HCT116 (cell line): ENCODE measurements around the gene CASK. TPM values are rescaled to one million over a fixed set of nuclear protein-coding genes. Genes with fewer than 3 reads are reported as not detected.

Experiments
- ATAC-seq: fragments of 200-7000 bp; cut with Tn5 transposase; 2 replicates; pipeline ENCODE4 v1.9.1; 2020; ENCODE audit warnings: mild to moderate bottlenecking, moderate library complexity
- BruUV-seq: library from RNA; stranded (reverse); fragments of 400-500 nt; replicated peaks from 2 replicates; lab custom pipeline; 2021; lab: Mats Ljungman, UMichigan
- CTCF ChIA-PET: fragments of 300-600 bp; sonication (Branson Sonifier 250); formaldehyde crosslinking; loops from one replicate; lab custom pipeline; 2021; ENCODE audit warnings: antibody characterized with exemption; lab: Charles Lee
- POLR2A ChIA-PET: fragments of 300-600, 350-600 bp; sonication (Branson Sonifier 250); formaldehyde crosslinking; loops from one replicate; lab custom pipeline; 2021; ENCODE audit warnings: antibody characterized with exemption; lab: Charles Lee
- RAD21 ChIA-PET, 2 experiments: fragments of 300-600 bp; sonication (Branson Sonifier 250); formaldehyde crosslinking; loops; one replicate each; lab custom pipeline; 2023; ENCODE audit warnings: low total read pairs in 2 of 2; ENCODE audit not compliant: uncharacterized antibody in 2 of 2, unreplicated experiment in 2 of 2, low non-redundant PET in 1 of 2; lab: Charles Lee
- DNase-seq: peaks from one replicate; pipeline ENCODE4 v3.0.0-alpha.2; 2010; ENCODE audit warnings: low read depth, low spot score
- H2AFZ ChIP-seq: fragments of 200-600 bp; shearing (Covaris generic), sonication (generic); 2 replicates; pipeline ENCODE4 v1.6.1; 2017; ENCODE audit warnings: low read depth, mixed run types, mixed read lengths, antibody characterized with exemption, low read length; ENCODE audit not compliant: poor library complexity, severe bottlenecking
- H3K27ac ChIP-seq: 2 replicates; pipeline ENCODE4 v1.5.1; 2012; ENCODE audit warnings: low read depth, low read length
- H3K27me3 ChIP-seq: fragments of 200-600 bp; sonication (generic); 2 replicates; pipeline ENCODE4 v1.6.1; 2016; ENCODE audit warnings: mixed run types, low read length, mixed read lengths; ENCODE audit not compliant: insufficient read depth
- H3K36me3 ChIP-seq, 2 experiments: fragments of 200-500 bp in 1 of 2; fragments of 200-600 bp in 1 of 2; sonication (Bioruptor generic) in 1 of 2; sonication (generic) in 1 of 2; 2 replicates each; pipeline versions ENCODE4 v1.5.1 to v1.6.1; 2014 to 2016; ENCODE audit warnings: low read length in 2 of 2, inconsistent platforms in 1 of 2, mixed read lengths in 1 of 2, mixed run types in 1 of 2; ENCODE audit not compliant: insufficient read depth in 2 of 2, control insufficient read depth in 1 of 2
- H3K4me1 ChIP-seq, 2 experiments: fragments of 200-600 bp in 1 of 2; sonication (generic) in 1 of 2; 2 replicates each; pipeline versions ENCODE4 v1.5.1 to v1.6.1; 2012 to 2017; ENCODE audit warnings: low read length in 2 of 2, inconsistent platforms in 1 of 2, mild to moderate bottlenecking in 1 of 2, mixed read lengths in 1 of 2, mixed run types in 1 of 2, moderate library complexity in 1 of 2; ENCODE audit not compliant: insufficient read depth in 2 of 2, control insufficient read depth in 1 of 2
- H3K4me2 ChIP-seq: fragments of 200-600 bp; sonication (generic); 2 replicates; pipeline ENCODE4 v1.6.1; 2017; ENCODE audit warnings: mixed run types, low read length, mixed read lengths
- H3K4me3 ChIP-seq, 2 experiments: fragments of 200-600 bp in 1 of 2; sonication (generic) in 1 of 2; replicated peaks in 1 of 2; 2 replicates each; pipeline ENCODE4 v1.5.1; 2011 to 2016; ENCODE audit warnings: low read length in 2 of 2, control low read depth in 1 of 2, low read depth in 1 of 2, mild to moderate bottlenecking in 1 of 2, mixed read lengths in 1 of 2, mixed run types in 1 of 2
- H3K79me2 ChIP-seq: fragments of 200-600 bp; sonication (generic); 2 replicates; pipeline ENCODE4 v1.6.1; 2017; ENCODE audit warnings: mild to moderate bottlenecking, mixed run types, low read length, moderate library complexity, mixed read lengths; ENCODE audit not compliant: insufficient read depth
- H3K9ac ChIP-seq: fragments of 200-600 bp; sonication (generic); 2 replicates; pipeline ENCODE4 v1.6.1; 2016; ENCODE audit warnings: low read length, mixed read lengths
- H3K9me2 ChIP-seq: fragments of 200-600 bp; sonication (generic), shearing (Covaris generic); 2 replicates; pipeline ENCODE4 v1.6.1; 2017; ENCODE audit warnings: mixed run types, mild to moderate bottlenecking, moderate library complexity; ENCODE audit not compliant: insufficient read depth
- H3K9me3 ChIP-seq, 2 experiments: fragments of 200-500 bp in 1 of 2; fragments of 200-600 bp in 1 of 2; sonication (Bioruptor generic) in 1 of 2; sonication (generic) in 1 of 2; 2 replicates each; pipeline ENCODE4 v1.6.1; 2014 to 2017; ENCODE audit warnings: low read length in 2 of 2, mixed read lengths in 2 of 2, inconsistent platforms in 1 of 2, low read depth in 1 of 2, mild to moderate bottlenecking in 1 of 2, mixed run types in 1 of 2, moderate library complexity in 1 of 2; ENCODE audit not compliant: control insufficient read depth in 1 of 2, insufficient read depth in 1 of 2
- H4K20me1 ChIP-seq: fragments of 200-600 bp; sonication (generic), shearing (Covaris generic); 2 replicates; pipeline ENCODE4 v1.6.1; 2017; ENCODE audit warnings: mixed run types, mild to moderate bottlenecking, moderate library complexity; ENCODE audit not compliant: insufficient read depth
- EGR1 ChIP-seq: IDR thresholded peaks from 2 replicates; pipeline ENCODE4 v1.6.1; 2012; ENCODE audit warnings: low read depth
- ELF1 ChIP-seq: IDR thresholded peaks from 2 replicates; pipeline ENCODE4 v1.6.1; 2012; ENCODE audit warnings: low read depth, borderline replicate concordance
- POLR2A ChIP-seq: IDR thresholded peaks from 2 replicates; pipeline ENCODE4 v1.7.0; 2011; ENCODE audit warnings: borderline replicate concordance; ENCODE audit not compliant: insufficient read depth, insufficient read length; ENCODE audit errors: extremely low read depth
- POLR2AphosphoS5 ChIP-seq: IDR thresholded peaks from 2 replicates; pipeline ENCODE4 v1.6.1; 2011; ENCODE audit warnings: mild to moderate bottlenecking, low read depth, low read length, moderate library complexity
- SRF ChIP-seq: IDR thresholded peaks from 2 replicates; pipeline ENCODE4 v1.6.1; 2012; ENCODE audit warnings: low read depth
- intact Hi-C: fragments of 100-400 bp; cut with micrococcal nuclease; formaldehyde crosslinking; loops from 2 replicates; pipeline ENCODE4 v1.10.0; 2022
- total RNA-seq: library from RNA; stranded (reverse); gene quantifications from one replicate; pipeline ENCODE4 v1.2.1, GENCODE V29; 2021; ENCODE audit not compliant: unreplicated experiment
- TF ChIP-seq, protein P1 (sequence below): IDR thresholded peaks from 2 replicates; pipeline ENCODE4 v1.6.1; 2012; ENCODE audit warnings: low read depth
- TF ChIP-seq, protein P2 (sequence below), 3 experiments: fragments of 200-600 bp in 1 of 3; sonication (generic) in 1 of 3; IDR thresholded peaks in 2 of 3; conservative IDR thresholded peaks in 1 of 3; 2 replicates each; pipeline ENCODE4 v1.5.1; 2012 to 2017; ENCODE audit warnings: low read depth in 2 of 3, low read length in 2 of 3, antibody characterized with exemption in 1 of 3, borderline replicate concordance in 1 of 3, control low read depth in 1 of 3, mild to moderate bottlenecking in 1 of 3, mixed read lengths in 1 of 3, mixed run types in 1 of 3, moderate library complexity in 1 of 3; ENCODE audit not compliant: insufficient read depth in 1 of 3

The CASK gene
- total RNA-seq, 1 experiment from 2014 or later = 39.0 TPM

- TF ChIP-seq POLR2AphosphoS5 (no peak), SRF (no peak), EGR1 (no peak), ELF1 (no peak), POLR2A (no peak)
- TF ChIP-seq, protein P1, sequence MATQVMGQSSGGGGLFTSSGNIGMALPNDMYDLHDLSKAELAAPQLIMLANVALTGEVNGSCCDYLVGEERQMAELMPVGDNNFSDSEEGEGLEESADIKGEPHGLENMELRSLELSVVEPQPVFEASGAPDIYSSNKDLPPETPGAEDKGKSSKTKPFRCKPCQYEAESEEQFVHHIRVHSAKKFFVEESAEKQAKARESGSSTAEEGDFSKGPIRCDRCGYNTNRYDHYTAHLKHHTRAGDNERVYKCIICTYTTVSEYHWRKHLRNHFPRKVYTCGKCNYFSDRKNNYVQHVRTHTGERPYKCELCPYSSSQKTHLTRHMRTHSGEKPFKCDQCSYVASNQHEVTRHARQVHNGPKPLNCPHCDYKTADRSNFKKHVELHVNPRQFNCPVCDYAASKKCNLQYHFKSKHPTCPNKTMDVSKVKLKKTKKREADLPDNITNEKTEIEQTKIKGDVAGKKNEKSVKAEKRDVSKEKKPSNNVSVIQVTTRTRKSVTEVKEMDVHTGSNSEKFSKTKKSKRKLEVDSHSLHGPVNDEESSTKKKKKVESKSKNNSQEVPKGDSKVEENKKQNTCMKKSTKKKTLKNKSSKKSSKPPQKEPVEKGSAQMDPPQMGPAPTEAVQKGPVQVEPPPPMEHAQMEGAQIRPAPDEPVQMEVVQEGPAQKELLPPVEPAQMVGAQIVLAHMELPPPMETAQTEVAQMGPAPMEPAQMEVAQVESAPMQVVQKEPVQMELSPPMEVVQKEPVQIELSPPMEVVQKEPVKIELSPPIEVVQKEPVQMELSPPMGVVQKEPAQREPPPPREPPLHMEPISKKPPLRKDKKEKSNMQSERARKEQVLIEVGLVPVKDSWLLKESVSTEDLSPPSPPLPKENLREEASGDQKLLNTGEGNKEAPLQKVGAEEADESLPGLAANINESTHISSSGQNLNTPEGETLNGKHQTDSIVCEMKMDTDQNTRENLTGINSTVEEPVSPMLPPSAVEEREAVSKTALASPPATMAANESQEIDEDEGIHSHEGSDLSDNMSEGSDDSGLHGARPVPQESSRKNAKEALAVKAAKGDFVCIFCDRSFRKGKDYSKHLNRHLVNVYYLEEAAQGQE = no peak
- TF ChIP-seq, protein P2, sequence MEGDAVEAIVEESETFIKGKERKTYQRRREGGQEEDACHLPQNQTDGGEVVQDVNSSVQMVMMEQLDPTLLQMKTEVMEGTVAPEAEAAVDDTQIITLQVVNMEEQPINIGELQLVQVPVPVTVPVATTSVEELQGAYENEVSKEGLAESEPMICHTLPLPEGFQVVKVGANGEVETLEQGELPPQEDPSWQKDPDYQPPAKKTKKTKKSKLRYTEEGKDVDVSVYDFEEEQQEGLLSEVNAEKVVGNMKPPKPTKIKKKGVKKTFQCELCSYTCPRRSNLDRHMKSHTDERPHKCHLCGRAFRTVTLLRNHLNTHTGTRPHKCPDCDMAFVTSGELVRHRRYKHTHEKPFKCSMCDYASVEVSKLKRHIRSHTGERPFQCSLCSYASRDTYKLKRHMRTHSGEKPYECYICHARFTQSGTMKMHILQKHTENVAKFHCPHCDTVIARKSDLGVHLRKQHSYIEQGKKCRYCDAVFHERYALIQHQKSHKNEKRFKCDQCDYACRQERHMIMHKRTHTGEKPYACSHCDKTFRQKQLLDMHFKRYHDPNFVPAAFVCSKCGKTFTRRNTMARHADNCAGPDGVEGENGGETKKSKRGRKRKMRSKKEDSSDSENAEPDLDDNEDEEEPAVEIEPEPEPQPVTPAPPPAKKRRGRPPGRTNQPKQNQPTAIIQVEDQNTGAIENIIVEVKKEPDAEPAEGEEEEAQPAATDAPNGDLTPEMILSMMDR (IDR thresholded peaks at IDR 0.05 in 2 of 3, conservative IDR thresholded peaks at IDR 0.05 in 1 of 3; ENCODE audit: borderline replicate concordance in 1 of 3, insufficient read depth in 1 of 3, low read depth in 2 of 3, low read length in 2 of 3) = no peak
- Histone ChIP-seq H3K4me2 (no peak overlapping the region), H4K20me1 (no peaks in the 10 kb centered on the region), H3K79me2 (no peaks in the 10 kb centered on the region), H3K4me3 (no peak overlapping the region), H3K9ac (no peak overlapping the region), H3K27me3 (no peaks in the 10 kb centered on the region), H3K36me3 (no peaks in the 10 kb centered on the region), H3K9me3 (no peaks in the 10 kb centered on the region), H3K27ac (no peak overlapping the region), H2AFZ (no peak overlapping the region), H3K9me2 (no peaks in the 10 kb centered on the region), H3K4me1 (no peaks in the 10 kb centered on the region)
- intact Hi-C loops = no loop called here
- BruUV-seq = no TSS peak
- ATAC-seq (no peak), DNase-seq (no peak)
- ChIA-PET RAD21 (no interaction called here), POLR2A (no interaction called here), CTCF (no interaction called here)
Observed at GRCh38 chrX:41590641-41591040, 332.7 kb downstream of the CASK start.
